Neuronal stem cell (in vitro differentiated cells): ENCODE measurements around the gene NRARP.

Experiments
- DNase-seq: peaks from one replicate; pipeline ENCODE4 v3.0.0-alpha.2; 2013; ENCODE audit warnings: low spot score
- H2AFZ ChIP-seq: one replicate; pipeline ENCODE4 v1.6.1; 2013; ENCODE audit warnings: mild to moderate bottlenecking, low read length, inconsistent platforms
- H2AK5ac ChIP-seq: 2 replicates; pipeline ENCODE4 v1.6.1; 2013; ENCODE audit warnings: low read depth, mild to moderate bottlenecking, inconsistent platforms, low read length, moderate library complexity, mixed read lengths
- H2BK120ac ChIP-seq: 2 replicates; pipeline ENCODE4 v1.6.1; 2013; ENCODE audit warnings: low read depth, mild to moderate bottlenecking, inconsistent platforms, low read length, moderate library complexity, mixed read lengths
- H2BK12ac ChIP-seq: one replicate; pipeline ENCODE4 v1.6.1; 2013; ENCODE audit warnings: low read length, inconsistent platforms
- H2BK15ac ChIP-seq: 2 replicates; pipeline ENCODE4 v1.6.1; 2013; ENCODE audit warnings: mild to moderate bottlenecking, low read length, inconsistent platforms, mixed read lengths
- H2BK5ac ChIP-seq: one replicate; pipeline ENCODE4 v1.6.1; 2013; ENCODE audit warnings: inconsistent platforms, mild to moderate bottlenecking, low read length, moderate library complexity
- H3K14ac ChIP-seq: one replicate; pipeline ENCODE4 v1.6.1; 2013; ENCODE audit warnings: low read length, inconsistent platforms
- H3K18ac ChIP-seq: 2 replicates; pipeline ENCODE4 v1.6.1; 2013; ENCODE audit warnings: low read length, inconsistent platforms
- H3K23ac ChIP-seq: 2 replicates; pipeline ENCODE4 v1.6.1; 2013; ENCODE audit warnings: low read depth, mild to moderate bottlenecking, mixed read lengths, low read length, inconsistent platforms; ENCODE audit not compliant: poor library complexity
- H3K27ac ChIP-seq: replicated peaks from 3 replicates; pipeline ENCODE4 v1.5.1; 2013; ENCODE audit warnings: low read length, inconsistent platforms
- H3K27me3 ChIP-seq, 3 experiments: 2 replicates each; pipeline ENCODE4 v1.6.1; 2013; ENCODE audit warnings: low read length in 3 of 3, mild to moderate bottlenecking in 2 of 3, inconsistent platforms in 1 of 3, low read depth in 1 of 3, mixed read lengths in 1 of 3, moderate library complexity in 1 of 3; ENCODE audit not compliant: control insufficient read depth in 3 of 3, insufficient read depth in 3 of 3
- H3K36me3 ChIP-seq, 2 donors: replicated peaks in 1 of 2; 2 replicates each; pipeline ENCODE4 v1.6.1; 2013; ENCODE audit warnings: low read length in 2 of 2; ENCODE audit not compliant: control insufficient read depth in 2 of 2, insufficient read depth in 2 of 2
- H3K4ac ChIP-seq: 2 replicates; pipeline ENCODE4 v1.6.1; 2013; ENCODE audit warnings: inconsistent platforms, mild to moderate bottlenecking, low read length, moderate library complexity
- H3K4me1 ChIP-seq, 2 donors: 1 replicate in 1 of 2; 2 replicates in 1 of 2; pipeline ENCODE4 v1.6.1; 2013; ENCODE audit warnings: low read length in 2 of 2, low read depth in 1 of 2; ENCODE audit not compliant: control insufficient read depth in 2 of 2, insufficient read depth in 1 of 2
- H3K4me2 ChIP-seq: one replicate; pipeline ENCODE4 v1.6.1; 2013; ENCODE audit warnings: mild to moderate bottlenecking, low read length, inconsistent platforms; ENCODE audit not compliant: insufficient read depth, poor library complexity, severe bottlenecking
- H3K4me3 ChIP-seq, 2 donors: 2 replicates each; pipeline ENCODE4 v1.5.1; 2013; ENCODE audit warnings: low read length in 2 of 2, mild to moderate bottlenecking in 2 of 2, inconsistent platforms in 1 of 2, moderate library complexity in 1 of 2
- H3K79me1 ChIP-seq: one replicate; pipeline ENCODE4 v1.6.1; 2013; ENCODE audit warnings: low read depth, mild to moderate bottlenecking, inconsistent platforms, low read length, moderate library complexity
- H3K9ac ChIP-seq: one replicate; pipeline ENCODE4 v1.6.1; 2013; ENCODE audit warnings: mild to moderate bottlenecking, low read depth, low read length, inconsistent platforms; ENCODE audit not compliant: poor library complexity
- H3K9me3 ChIP-seq, 2 donors: replicated peaks in 1 of 2; 2 replicates each; pipeline versions ENCODE3 to v1.6.1; 2013; ENCODE audit warnings: low read length in 2 of 2, mild to moderate bottlenecking in 2 of 2, inconsistent platforms in 1 of 2, low read depth in 1 of 2, mixed read lengths in 1 of 2, moderate library complexity in 1 of 2; ENCODE audit not compliant: control insufficient read depth in 2 of 2, insufficient read depth in 1 of 2
- H4K8ac ChIP-seq: one replicate; pipeline ENCODE4 v1.6.1; 2013; ENCODE audit warnings: low read depth, mild to moderate bottlenecking, inconsistent platforms, low read length, moderate library complexity
- H4K91ac ChIP-seq: one replicate; pipeline ENCODE4 v1.6.1; 2013; ENCODE audit warnings: low read length, low read depth, mild to moderate bottlenecking, inconsistent platforms; ENCODE audit not compliant: poor library complexity
- WGBS, 2 donors: extraction: QIAGEN DNeasy Blood & Tissue Kit; methylation state at CpG; one replicate each; pipeline ENCODE4 v1.1.7; 2013; ENCODE audit warnings: missing lambda C conversion rate in 2 of 2, mixed read lengths in 1 of 2; ENCODE audit not compliant: insufficient read length in 2 of 2, insufficient replicate concordance in 1 of 2; ENCODE audit errors: extremely low coverage in 2 of 2; 5-methylcytosine and 5-hydroxymethylcytosine counted together

NRARP gene

DNA sequence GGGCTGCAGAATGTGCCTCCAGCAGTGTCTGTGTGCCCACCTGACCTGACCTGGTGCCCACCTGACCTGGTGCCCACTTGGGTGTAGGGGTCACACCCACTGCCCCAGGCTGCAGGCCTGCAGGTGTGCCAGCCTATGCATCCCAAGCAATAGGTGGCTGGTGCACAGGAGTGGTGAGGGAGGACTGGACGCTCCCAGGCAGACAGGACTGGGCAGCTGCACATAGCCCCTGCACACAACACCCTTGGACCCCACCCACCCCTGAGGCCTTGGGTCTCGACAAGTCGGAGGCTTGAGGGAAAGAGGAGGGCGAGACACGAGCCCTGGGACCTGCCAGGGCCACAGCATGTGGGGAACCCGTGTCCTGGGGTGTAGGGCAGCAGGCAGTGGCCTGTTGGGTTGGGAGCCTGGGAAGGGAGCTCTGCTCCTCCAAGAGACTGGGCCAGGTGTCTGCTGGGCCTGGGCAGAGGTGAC is 10.8 kb upstream of the NRARP start:
- no peak for DNase-seq
- Histone ChIP-seq H3K4ac (peak overlapping the region; percentile 59), H3K27me3 (no peaks in the 10 kb centered on the region), H2BK15ac (peak overlapping the region; percentile 97), H2BK120ac (peak overlapping the region; percentile 25), H2AK5ac (peak overlapping the region; percentile 100), H3K14ac (peak overlapping the region; percentile 78), H3K27ac (no peak overlapping the region), H3K4me1 (peaks cover 33 to 39% of the 10 kb centered on the region in 2 donors), H3K9ac (peak overlapping the region; percentile 66), H3K18ac (peak overlapping the region; percentile 96), H2BK12ac (peak overlapping the region; percentile 99), H3K4me3 (no peak overlapping the region), H4K8ac (no peak overlapping the region), H4K91ac (no peak overlapping the region), H3K79me1 (peaks cover 4% of the 10 kb centered on the region), H3K9me3 (no peaks in the 10 kb centered on the region), H3K36me3 (no peaks in the 10 kb centered on the region), H3K23ac (peak overlapping the region; percentile 88), H2BK5ac (peak overlapping the region; percentile 100), H2AFZ (no peak overlapping the region), H3K4me2 (no peak overlapping the region)
- WGBS, 2 donors, result no CpG with 5 or more reads among the region's 6 CpGs

DNA sequence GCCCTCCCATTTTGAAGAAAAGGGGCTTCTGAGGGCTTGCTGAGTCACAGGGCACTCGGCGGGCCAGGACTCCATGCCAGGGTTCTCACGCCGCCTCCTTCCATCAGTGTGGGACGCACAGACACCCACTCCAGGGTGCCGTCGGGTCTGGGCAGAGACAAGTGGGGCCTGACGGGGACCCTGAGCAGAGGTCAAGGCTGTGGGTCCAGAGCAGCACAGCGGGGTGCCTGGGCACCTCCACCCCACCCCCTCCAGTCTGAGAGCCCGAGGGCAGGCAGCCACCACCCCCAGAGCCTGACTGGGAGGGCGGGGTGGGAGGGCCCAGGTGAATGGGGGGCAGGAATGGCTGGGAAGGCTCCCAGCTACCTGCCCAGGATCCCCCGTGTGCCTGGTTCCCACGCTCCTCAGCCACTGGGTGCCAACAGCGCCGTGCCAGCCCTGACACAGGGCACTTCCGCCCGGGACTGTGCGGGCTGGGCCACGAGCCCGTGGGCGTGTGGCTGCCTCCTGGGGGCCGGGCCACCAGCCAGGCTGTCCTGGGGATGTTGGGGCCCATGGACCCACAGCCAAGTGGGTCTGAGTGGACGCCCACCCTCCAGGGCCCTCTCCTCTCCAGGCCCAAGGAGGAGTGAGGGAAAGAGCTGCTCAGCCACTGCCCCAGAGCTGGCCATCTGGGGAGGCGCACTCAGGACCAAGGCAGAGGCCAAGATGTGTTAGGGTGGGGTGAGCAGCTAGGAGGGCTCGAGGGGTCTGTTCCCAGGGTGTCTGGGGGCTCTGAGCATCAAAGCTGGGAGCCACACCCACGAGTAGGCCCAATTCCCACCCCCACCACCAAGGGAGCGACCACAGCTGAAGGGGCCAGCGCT is 10.1 kb upstream of the NRARP start:
- Histone ChIP-seq H3K9ac (peak overlapping the region; percentile 50), H3K4me2 (no peak overlapping the region), H2BK120ac (peak overlapping the region; percentile 47), H3K4ac (peak overlapping the region; percentile 5), H2BK15ac (peak overlapping the region; percentile 97), H2AK5ac (peak overlapping the region; percentile 100), H3K27ac (no peak overlapping the region), H2BK5ac (peak overlapping the region; percentile 91), H2AFZ (no peak overlapping the region), H3K27me3 (no peaks in the 10 kb centered on the region), H3K79me1 (peaks cover 4% of the 10 kb centered on the region), H3K36me3 (no peaks in the 10 kb centered on the region), H4K91ac (no peak overlapping the region), H2BK12ac (peak overlapping the region; percentile 65), H3K23ac (peak overlapping the region; percentile 23), H3K18ac (peak overlapping the region; percentile 96), H3K14ac (peak overlapping the region; percentile 78), H3K9me3 (no peaks in the 10 kb centered on the region), H4K8ac (no peak overlapping the region), H3K4me1 (peaks cover 35 to 42% of the 10 kb centered on the region in 2 donors), H3K4me3 (no peak overlapping the region)
- no peak for DNase-seq
- WGBS, 2 donors, result no CpG with 5 or more reads among the region's 28 CpGs

DNA sequence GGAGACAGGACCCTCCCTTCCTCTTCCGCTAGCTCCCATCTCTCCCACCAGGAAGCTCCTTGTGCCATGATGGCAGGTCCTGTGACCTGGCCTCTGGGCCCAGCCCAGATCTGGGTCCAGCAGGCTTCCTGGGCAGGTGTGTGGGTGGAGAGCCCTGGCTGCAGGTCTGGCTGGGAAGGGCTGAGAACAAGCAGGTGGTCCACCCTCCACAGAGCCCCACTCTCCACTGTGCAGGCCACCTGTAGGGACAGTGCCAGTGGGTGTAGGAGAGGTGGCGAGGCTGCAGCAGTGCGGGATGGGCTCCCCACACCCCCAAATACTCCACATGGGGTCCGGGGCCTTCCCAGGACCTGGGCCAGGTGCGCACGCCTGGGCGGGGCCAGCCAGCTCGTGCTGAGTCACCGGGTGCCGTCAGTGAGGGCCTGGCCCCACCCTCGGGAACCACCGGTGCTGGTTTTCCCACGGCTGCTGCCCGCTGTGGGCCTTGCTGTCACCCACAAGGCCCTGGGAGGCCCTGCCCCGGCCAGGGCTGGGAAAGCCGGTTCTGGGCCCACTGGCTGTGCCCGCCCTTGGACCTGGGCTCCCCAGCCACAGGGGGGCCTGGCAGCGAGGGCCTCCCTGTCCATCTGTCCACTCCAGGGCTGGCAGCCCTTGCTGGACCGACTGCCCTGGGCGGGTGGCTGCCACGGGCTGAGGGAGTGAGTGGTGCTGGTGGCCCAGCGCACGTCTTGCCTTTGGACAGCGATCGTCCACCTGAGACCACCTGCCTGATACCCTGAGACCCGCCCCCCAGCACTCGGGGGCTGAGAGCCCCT is 9.3 kb upstream of the NRARP start:
- Histone ChIP-seq H2BK12ac (peak overlapping the region; percentile 90), H2AK5ac (peak overlapping the region; percentile 100), H4K8ac (no peak overlapping the region), H3K18ac (peak overlapping the region; percentile 89), H4K91ac (peak overlapping the region; percentile 22), H3K9ac (peak overlapping the region; percentile 30), H3K23ac (peak overlapping the region; percentile 85), H2BK120ac (peak overlapping the region; percentile 83), H3K79me1 (peaks cover 3% of the 10 kb centered on the region), H3K4ac (peak overlapping the region; percentile 84), H3K4me2 (no peak overlapping the region), H2BK5ac (peak overlapping the region; percentile 91), H3K27me3 (no peaks in the 10 kb centered on the region), H3K36me3 (no peaks in the 10 kb centered on the region), H2AFZ (no peak overlapping the region), H3K4me3 (no peak overlapping the region), H3K14ac (no peak overlapping the region), H3K4me1 (peaks cover 40 to 43% of the 10 kb centered on the region in 2 donors), H2BK15ac (peak overlapping the region; percentile 97), H3K27ac (no peak overlapping the region), H3K9me3 (no peaks in the 10 kb centered on the region)
- no CpG with 5 or more reads among the region's 27 CpGs for WGBS, 2 donors
- DNase-seq, result no peak
